Cardiac fibroblast (primary cell): Measurements from ENCODE around the gene P2RX6.

Experiments used
- DNase-seq, 2 donors: peaks; one replicate each; pipeline versions ENCODE4 v3.0.0 to v3.0.0-alpha.2; 2010; ENCODE audit warnings: low read depth in 2 of 2
- H3K4me3 ChIP-seq, 2 donors: replicated peaks in 1 of 2; 1 replicate in 1 of 2; 2 replicates in 1 of 2; pipeline ENCODE4 v1.5.1; 2011; ENCODE audit warnings: low read depth in 2 of 2, low read length in 2 of 2, mild to moderate bottlenecking in 2 of 2, moderate library complexity in 1 of 2
- TF ChIP-seq, protein P1 (sequence below): IDR thresholded peaks from one replicate; pipeline ENCODE4 v1.5.1; 2011; ENCODE audit warnings: low read depth, mild to moderate bottlenecking, low read length, inconsistent platforms

P2RX6 gene

DNA sequence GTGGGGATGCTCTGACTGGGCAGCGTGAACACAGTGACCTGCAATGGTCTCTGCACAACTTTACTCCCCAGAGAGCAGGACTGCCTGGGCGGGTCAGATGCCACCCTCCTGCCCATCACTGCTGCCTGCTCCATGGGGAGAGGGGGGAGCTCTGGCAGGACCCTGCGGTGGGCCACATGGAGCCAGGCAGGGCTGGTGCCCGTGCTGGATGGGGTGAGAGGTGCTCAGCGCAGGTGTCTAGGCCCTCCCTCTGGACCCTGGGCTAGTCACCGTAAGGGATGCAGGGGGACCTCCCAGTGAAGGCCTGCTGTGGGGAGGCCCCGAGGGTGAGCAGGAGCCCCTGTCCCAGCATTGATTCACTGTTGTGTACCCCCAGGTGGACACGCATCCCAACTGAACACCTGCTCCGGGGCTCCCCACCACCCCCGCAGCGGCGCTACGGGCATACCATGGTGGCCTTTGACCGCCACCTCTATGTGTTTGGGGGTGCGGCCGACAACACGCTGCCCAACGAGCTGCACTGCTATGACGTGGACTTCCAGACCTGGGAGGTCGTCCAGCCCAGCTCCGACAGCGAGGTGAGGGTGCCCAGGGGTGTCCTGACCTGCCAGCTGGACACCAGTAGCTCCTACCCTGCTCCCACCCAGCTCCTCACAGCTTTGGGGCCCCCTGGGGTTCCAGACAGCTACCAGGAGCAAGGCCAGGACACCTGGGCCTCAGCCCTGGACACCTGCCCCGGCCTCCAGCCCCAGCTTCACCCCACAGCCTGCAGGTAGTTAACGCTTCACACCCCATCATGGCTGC lies 23.5 kb upstream of the P2RX6 start:
- TF ChIP-seq, protein P1, sequence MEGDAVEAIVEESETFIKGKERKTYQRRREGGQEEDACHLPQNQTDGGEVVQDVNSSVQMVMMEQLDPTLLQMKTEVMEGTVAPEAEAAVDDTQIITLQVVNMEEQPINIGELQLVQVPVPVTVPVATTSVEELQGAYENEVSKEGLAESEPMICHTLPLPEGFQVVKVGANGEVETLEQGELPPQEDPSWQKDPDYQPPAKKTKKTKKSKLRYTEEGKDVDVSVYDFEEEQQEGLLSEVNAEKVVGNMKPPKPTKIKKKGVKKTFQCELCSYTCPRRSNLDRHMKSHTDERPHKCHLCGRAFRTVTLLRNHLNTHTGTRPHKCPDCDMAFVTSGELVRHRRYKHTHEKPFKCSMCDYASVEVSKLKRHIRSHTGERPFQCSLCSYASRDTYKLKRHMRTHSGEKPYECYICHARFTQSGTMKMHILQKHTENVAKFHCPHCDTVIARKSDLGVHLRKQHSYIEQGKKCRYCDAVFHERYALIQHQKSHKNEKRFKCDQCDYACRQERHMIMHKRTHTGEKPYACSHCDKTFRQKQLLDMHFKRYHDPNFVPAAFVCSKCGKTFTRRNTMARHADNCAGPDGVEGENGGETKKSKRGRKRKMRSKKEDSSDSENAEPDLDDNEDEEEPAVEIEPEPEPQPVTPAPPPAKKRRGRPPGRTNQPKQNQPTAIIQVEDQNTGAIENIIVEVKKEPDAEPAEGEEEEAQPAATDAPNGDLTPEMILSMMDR = no peak
- no peak for DNase-seq
- H3K4me3 ChIP-seq = no peak overlapping the region

DNA sequence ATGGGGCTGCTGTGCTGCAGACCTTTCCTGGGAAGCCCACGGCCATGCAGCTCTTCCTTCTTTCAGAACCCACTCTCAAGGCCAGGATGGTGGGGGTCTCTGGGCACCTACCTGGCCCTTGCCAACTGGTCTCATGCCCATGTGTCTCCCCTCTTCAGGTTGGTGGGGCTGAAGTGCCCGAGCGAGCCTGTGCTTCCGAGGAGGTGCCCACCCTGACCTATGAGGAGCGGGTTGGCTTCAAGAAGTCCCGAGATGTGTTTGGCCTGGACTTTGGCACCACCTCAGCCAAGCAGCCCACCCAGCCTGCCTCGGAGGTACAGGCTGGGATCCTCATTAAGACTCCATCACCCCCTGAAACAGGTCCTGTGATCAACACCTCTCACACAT lies 22.9 kb upstream of the P2RX6 start:
- TF ChIP-seq, protein P1 = no peak
- no peak for DNase-seq
- no peak overlapping the region for H3K4me3 ChIP-seq

DNA sequence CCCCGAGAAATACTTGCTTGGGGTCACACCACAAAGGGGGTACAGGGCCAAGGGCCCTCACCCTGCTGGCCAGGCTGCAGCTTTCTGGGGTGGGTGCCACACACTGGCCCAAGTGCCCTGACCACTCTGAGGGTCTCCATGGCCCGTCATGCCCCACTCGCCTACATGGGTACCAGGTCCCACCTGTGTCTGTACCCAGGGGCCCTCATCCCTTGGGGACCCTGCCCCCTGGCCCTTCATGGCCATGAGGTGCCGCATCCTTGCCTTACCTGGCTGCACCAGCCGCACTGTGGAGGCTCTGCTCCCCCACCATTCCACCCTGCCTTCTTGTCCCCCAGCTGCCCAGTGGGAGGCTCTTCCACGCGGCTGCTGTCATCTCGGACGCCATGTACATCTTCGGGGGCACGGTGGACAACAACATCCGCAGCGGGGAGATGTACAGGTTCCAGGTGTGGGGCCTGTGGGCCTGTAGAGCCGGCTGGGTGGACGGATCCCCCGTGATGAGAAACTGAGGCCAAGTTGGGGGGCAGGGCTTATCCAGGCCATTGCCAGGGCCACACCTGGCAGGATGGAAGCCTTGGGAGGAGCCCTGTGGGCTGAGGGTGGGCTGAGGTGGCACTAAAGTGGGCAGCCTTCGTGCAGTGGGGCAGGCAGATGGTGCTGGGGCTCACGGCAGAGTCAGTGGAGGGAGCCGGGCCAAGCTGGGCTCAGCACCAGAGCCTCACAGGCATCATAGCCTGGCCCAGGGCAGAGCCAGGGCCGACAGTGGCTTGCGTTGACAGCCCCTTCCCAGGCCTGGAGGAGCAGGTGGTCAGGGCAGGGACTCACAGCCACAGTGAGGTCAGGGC lies 22.3 kb upstream of the P2RX6 start:
- TF ChIP-seq, protein P1 = no peak
- DNase-seq = no peak
- no peak overlapping the region for H3K4me3 ChIP-seq

DNA sequence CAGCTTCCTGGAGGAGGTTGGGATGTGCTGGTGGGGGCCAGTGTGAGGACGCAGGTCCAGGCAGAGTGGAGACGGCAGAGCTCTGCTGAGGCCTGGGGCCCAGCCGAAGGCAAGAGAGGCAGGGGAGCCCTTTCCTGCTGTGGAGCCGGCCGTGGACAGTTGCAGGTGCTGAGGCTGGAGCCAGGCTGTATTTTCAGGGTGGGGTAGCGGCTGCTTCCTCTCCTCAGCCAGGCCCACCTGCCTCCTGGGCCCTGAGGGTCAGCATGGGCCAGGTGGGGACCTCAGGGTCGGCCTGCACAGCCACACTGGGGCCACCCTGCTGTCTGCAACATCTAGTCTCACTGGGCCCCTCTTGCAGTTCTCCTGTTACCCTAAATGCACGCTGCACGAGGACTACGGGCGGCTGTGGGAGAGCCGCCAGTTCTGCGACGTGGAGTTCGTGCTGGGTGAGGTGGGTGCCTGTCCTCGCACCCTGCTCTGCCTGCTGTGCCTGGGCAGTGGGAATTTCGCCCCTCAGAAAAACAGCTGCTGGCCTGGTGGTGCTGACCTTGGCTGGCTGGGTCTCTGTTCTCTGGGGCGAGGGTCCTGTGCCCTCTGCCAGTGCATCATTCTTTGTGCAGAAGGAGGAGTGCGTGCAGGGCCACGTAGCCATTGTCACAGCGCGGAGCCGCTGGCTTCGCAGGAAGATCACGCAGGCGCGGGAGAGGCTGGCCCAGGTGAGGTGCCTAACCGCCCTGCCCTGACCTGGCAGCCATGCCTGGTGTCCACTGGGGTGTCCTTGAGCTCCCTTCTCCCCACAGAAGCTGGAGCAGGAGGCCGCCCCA lies 21.4 kb upstream of the P2RX6 start:
- no peak overlapping the region for H3K4me3 ChIP-seq
- DNase-seq = no peak
- TF ChIP-seq, protein P1 = no peak

DNA sequence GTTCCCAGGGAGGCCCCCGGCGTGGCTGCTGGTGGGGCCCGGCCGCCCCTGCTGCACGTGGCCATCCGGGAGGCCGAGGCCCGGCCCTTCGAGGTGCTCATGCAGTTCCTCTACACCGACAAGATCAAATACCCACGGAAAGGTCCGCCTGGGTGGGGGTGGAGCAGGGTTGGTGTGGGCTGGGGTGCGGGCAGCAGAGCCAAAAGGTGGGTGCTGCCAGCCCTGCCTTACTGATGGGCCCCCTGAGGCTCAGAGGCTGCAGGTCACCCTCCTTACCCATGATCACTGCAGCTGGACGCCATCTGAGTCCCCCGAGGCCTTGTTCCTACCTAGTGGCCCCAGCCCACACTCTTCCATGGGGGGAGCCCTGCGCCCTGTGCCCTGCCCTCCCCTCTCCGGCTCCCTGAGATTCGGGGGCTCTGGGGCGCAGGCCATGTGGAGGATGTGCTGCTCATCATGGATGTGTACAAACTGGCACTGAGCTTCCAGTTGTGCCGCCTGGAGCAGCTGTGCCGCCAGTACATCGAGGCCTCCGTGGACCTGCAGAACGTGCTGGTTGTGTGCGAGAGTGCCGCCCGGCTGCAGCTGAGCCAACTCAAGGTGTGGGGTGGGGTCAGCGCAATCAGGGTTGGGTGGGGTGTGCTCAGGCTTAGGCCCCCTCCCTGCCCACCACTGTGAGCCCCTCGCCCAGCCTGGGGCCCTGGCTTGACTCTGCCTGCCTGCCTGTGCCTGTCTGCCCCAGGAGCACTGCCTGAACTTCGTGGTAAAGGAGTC lies 20.6 kb upstream of the P2RX6 start:
- TF ChIP-seq, protein P1 = no peak
- DNase-seq = no peak
- H3K4me3 ChIP-seq = no peak overlapping the region

DNA sequence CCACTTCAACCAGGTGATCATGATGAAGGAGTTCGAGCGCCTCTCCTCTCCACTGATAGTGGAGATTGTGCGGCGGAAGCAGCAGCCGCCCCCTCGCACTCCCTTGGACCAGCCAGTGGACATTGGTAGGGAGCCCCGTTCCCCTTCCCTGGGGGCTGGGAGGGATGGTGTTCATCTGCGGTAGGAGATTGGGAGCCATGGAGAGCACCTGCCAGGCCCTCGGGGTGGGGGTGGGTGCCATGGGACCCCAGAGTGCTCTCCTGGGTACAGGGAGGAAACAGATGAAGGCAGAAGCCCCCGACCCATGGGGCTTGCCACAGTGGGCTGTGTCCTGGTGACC lies 20.1 kb upstream of the P2RX6 start:
- TF ChIP-seq, protein P1 = no peak
- DNase-seq = no peak
- H3K4me3 ChIP-seq = no peak overlapping the region
